Measurements from ENCODE around the gene DUSP14. TPM values are rescaled to one million over a fixed set of nuclear protein-coding genes. Genes with fewer than 3 reads are reported as not detected.

Gene DUSP14
- total RNA-seq, 1 donor from 2014 or later = 21.5 TPM

DNA sequence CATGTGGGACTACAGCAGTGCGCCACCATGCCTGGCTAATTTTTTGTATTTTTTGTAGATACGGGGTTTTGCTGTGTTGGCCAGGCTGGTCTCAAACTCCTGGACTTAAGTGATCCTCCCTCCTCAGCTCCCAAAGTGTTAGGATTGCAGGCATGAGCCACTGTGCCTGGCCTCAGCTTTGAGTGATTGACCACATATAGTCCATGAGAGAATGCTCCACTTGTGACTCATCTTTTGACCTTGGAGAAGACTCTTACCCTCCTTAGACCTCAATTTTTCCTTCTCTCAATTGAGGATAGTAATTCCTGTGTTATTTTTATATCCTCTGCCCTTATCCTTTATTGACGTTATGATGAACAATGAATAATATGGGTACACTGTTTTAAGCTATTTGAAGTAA lies 30.9 kb upstream of the DUSP14 start:
- Mint-ChIP-seq H3K27ac (ENCODE audit: unreplicated experiment) (no peak overlapping the region), H3K27me3 (ENCODE audit: low read depth) (no peaks in the 10 kb centered on the region), H3K4me3 (no peak overlapping the region), H3K36me3 (ENCODE audit: low read depth) (peaks cover 2% of the 10 kb centered on the region), H3K4me1 (no peaks in the 10 kb centered on the region), H3K9me3 (no peaks in the 10 kb centered on the region)
- TF ChIP-seq CTCF (conservative IDR thresholded peaks at IDR 0.05) = no peak
- no peak for DNase-seq (ENCODE audit: low read depth, low spot score)

- Mint-ChIP-seq H3K27me3 (ENCODE audit: low read depth) (no peaks in the 10 kb centered on the region), H3K36me3 (ENCODE audit: low read depth) (peaks cover 5% of the 10 kb centered on the region)
These were observed 28.0 kb upstream of the DUSP14 start for GRCh38 chr17:37461668-37462067.

GRCh38 chr17:37462492-37462891 lies 27.2 kb upstream of the DUSP14 start:
- H3K4me3 Mint-ChIP-seq = no peak overlapping the region
- no peaks in the 10 kb centered on the region for H3K27me3 Mint-ChIP-seq (ENCODE audit: low read depth)
- no peaks in the 10 kb centered on the region for H3K9me3 Mint-ChIP-seq
- TF ChIP-seq CTCF (conservative IDR thresholded peaks at IDR 0.05) = no peak
- H3K4me1 Mint-ChIP-seq = no peaks in the 10 kb centered on the region
- no peak overlapping the region for H3K27ac Mint-ChIP-seq (ENCODE audit: unreplicated experiment)
- H3K36me3 Mint-ChIP-seq (ENCODE audit: low read depth) = peaks cover 5% of the 10 kb centered on the region
- no peak for DNase-seq (ENCODE audit: low read depth, low spot score)

More at GRCh38 chr17:37461668-37462067, 28.0 kb upstream of the DUSP14 start:
- TF ChIP-seq CTCF (conservative IDR thresholded peaks at IDR 0.05) = no peak
- no peak overlapping the region for H3K4me3 Mint-ChIP-seq
- H3K27ac Mint-ChIP-seq (ENCODE audit: unreplicated experiment) = no peak overlapping the region
- H3K4me1 Mint-ChIP-seq = no peaks in the 10 kb centered on the region
- H3K9me3 Mint-ChIP-seq = no peaks in the 10 kb centered on the region
- DNase-seq (ENCODE audit: low read depth, low spot score) = no peak

GRCh38 chr17:37463039-37463438 lies 26.7 kb upstream of the DUSP14 start:
- no peaks in the 10 kb centered on the region for H3K4me1 Mint-ChIP-seq

GRCh38 chr17:37465069-37465616 lies 24.5 kb upstream of the DUSP14 start:
- H3K27ac Mint-ChIP-seq (ENCODE audit: unreplicated experiment) = no peak overlapping the region
- no peaks in the 10 kb centered on the region for H3K4me1 Mint-ChIP-seq
- no peak for DNase-seq (ENCODE audit: low read depth, low spot score)
- H3K36me3 Mint-ChIP-seq (ENCODE audit: low read depth) = peaks cover 3% of the 10 kb centered on the region
- TF ChIP-seq CTCF (conservative IDR thresholded peaks at IDR 0.05) = no peak
- no peaks in the 10 kb centered on the region for H3K27me3 Mint-ChIP-seq (ENCODE audit: low read depth)
- no peaks in the 10 kb centered on the region for H3K9me3 Mint-ChIP-seq
- H3K4me3 Mint-ChIP-seq = no peak overlapping the region

More at GRCh38 chr17:37463039-37463438, 26.7 kb upstream of the DUSP14 start:
- Mint-ChIP-seq H3K9me3 (no peaks in the 10 kb centered on the region), H3K36me3 (ENCODE audit: low read depth) (peaks cover 4% of the 10 kb centered on the region), H3K27ac (ENCODE audit: unreplicated experiment) (no peak overlapping the region), H3K4me3 (no peak overlapping the region), H3K27me3 (ENCODE audit: low read depth) (no peaks in the 10 kb centered on the region)
- no peak for DNase-seq (ENCODE audit: low read depth, low spot score)
- TF ChIP-seq CTCF (conservative IDR thresholded peaks at IDR 0.05) = no peak

All from neural crest cell (in vitro differentiated cells).